Left renal pelvis (tissue), 4 donors: Measurements from ENCODE around the gene EFCAB6. TPM values are rescaled to one million over a fixed set of nuclear protein-coding genes. Genes with fewer than 3 reads are reported as not detected.

Source experiments
- DNase-seq, 4 donors: peaks; one replicate each; pipeline ENCODE4 v3.0.0-alpha.2; 2013; ENCODE audit warnings: low read depth in 4 of 4, low spot score in 3 of 4
- polyA plus RNA-seq, 4 donors: library from polyadenylated mRNA; unstranded; fragments of 120-200 nt; gene quantifications; one replicate each; pipeline ENCODE4 v1.2.1, GENCODE V29; 2013; ENCODE audit not compliant: insufficient read length in 4 of 4

EFCAB6 gene
- polyA plus RNA-seq, 4 donors = 1.4 to 5.7 (median 4.8) TPM

DNA sequence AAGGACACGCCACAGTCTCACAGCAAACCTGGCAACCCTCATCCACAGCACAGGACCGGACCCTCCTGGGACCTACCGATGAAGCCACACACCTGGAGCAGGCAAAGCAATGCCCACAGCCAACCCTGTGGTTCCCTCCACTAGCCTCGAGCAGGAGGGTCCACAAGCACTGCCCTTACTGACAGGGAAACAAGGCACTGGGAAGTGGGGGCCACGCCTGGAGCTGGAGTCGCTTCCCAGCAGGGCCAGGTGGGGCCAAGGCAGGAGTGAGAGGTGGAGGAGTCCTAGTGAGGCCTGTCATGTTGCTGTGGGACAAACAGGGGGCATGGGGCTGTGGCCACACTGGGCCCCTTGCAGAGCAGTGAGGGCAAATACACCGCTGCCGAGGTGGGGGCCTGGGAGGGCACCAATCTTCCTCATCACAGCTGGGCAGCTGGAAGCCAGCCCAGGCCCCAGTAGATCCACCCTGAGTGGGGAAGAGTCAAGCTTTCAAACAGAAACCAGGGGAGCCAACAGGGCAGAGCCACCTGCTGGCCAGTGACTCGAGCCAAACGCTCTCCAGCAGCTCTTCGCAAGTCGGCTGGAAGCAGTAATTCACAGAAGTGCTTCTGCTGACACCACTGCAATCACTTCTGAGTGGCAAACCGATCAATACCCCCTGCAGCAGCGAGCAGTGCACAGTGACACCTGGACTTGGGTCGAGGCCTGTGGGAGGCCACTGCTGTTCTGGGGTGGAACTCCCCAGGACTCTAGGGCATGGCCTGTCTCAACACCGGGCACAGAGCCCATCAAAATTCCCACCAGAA, 36.5 kb upstream of the EFCAB6 start:
- no peak for DNase-seq

DNA sequence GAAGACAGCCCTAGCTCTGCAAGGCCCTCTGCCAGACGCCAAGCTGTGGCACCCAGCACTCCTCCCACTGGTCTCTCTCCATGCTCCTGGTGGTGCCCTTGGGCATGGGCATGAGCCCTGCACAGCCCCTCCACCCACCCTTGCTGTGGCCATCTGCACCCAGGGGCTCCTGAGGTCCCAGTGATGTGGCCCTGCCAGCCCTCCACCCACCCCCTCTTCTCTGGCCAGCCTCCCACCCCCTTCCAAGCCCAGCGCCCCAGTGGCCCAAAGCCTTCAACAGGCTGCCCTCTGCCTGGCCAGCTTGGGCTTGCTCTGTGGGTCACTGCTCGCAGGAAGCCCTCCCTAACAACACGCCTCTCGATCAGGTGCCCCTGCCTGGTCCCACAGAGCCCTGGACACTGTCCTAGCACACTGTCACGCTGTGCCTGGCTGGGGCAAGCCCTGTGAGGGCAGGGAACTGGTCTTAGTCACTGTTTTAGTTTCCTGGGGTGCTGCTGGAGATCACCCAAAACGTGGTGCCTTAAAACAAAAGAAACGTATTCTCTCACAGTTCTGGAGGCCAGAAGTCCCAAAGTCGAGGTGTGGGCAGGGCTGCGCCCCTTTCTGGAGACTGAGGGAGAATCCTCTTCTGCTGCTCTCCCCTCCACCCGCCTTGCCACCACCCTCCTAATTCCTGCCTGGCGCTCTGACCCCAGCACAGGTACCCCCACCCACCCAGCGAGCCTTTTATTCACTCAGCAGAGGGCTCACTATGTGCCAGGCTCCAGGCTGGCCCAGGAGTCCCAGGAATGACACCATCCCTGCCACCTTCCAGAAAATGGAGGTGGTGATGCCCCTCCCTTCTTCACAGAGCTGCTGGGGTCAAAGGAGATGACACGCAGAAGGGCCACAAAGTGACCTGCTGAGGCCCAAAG, 35.5 kb upstream of the EFCAB6 start:
- DNase-seq = no peak

DNA sequence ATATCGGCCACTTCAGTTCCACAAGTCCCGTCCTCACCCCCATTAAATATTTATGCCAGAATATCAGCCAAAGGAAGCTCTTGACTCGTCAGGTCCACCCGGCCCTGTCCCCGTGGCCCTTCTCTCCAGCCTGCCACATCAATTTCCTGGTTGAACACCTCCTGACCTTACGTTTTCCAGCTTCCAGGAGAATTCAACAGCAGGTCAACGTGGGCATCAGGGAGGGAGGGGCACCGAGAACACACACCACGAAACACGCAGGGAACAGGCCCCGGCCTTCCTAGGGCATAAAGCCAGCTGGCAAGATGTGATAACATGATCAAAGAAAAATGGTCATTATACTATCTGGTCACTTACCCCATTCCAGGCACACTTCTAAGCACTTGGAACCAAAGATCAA, 34.9 kb upstream of the EFCAB6 start:
- no peak for DNase-seq

DNA sequence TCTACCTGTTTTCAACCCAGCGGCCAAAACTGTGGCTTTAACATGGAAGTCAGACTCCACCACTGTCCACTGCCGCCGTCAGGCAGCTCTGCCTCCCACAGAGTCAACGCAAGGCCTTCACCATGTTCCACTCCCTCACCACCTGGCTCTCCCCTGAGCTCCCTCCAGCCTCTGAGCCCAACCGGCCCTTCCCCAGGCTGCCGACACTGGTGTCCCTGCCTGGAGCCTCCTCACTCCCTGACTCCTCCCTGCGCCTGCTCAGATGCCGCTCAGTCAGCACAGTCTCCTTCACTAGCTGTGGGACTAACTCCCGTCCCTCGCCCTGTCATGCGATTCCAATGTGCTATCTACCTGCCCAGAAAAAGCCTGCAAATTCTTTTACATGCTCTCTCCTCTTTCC, 33.9 kb upstream of the EFCAB6 start:
- no peak for DNase-seq

DNA sequence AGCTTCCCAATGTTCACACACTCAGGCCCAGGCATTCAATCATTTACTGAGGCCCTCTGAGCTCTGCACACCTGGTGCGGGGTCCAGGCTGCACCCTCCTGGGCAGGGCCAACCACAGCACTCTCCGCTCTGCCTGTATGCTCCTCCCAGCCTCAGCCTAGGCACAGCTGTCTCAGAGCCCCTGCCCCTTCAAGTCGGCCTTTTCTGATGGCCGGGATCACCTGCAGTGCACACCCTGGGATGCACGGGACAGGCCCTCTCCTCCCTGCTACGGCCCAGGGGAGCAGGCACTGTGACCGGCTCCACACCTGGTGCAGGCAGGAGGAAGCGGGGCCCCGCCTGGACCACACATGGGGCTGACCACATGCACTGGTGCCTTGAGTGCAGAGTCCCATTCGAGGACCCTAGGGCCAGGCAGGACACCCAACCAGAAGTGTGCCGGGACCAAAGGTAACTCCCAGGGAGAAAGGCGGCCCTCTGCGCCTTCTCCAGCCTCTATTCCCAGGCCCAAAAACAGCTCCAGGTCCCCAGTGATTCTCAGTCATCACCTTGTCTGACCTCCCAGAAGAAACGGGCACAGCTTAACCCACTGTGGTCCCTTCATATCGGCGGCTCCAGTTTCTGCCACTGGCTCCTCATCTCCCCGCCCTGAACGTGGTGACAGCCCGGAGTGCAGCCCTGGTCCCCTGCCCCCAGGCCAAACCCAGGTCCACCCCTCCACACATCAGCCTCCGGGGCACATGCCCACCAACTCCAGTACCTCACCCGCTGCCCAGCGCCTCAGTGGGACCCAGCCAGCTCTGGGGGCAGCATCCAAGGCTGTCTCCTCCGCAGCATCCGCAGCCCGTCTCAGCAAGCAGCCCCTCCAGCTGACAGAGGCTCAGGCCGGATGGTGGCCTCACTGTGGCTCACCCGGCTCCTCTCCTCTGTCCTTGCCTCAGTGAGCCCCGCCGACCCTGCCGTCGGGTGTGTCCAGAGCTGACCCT, 32.7 kb upstream of the EFCAB6 start:
- no peak for DNase-seq

DNA sequence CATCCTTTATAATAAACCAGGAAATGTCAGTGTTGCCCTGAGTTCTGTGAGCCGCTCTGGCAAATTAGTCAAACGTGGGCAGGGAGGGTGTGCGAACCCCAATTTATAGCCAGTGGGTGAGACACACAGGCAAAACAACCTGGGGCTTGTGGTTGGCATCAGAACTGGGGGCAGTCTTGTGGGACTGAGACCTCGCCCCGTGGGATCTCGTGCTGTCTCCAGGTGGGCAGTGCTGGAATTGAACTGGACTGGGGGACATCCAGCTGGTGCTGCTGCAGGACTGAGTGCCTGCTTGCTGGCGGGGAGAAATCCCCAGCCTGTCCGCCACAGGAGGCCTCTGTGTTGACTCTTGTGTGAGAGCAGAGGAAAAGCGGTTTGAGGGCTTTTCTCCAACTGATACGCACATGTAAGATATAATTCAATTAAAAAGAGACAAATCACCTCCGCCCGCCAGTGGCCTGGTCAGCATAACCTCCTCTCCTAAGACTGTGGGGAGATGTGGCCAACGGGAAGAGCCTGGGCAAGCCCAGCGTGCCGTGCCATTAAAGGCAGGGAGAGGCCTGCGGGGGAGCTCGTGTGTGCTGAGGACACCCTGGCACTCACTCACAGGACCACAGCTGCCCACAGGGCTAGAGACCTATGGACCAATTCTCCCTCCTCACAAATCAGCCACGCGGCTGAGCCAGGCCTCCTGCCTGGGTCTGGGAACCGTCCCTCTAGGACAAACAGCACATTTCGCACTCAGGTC, 31.9 kb upstream of the EFCAB6 start:
- no peak for DNase-seq

DNA sequence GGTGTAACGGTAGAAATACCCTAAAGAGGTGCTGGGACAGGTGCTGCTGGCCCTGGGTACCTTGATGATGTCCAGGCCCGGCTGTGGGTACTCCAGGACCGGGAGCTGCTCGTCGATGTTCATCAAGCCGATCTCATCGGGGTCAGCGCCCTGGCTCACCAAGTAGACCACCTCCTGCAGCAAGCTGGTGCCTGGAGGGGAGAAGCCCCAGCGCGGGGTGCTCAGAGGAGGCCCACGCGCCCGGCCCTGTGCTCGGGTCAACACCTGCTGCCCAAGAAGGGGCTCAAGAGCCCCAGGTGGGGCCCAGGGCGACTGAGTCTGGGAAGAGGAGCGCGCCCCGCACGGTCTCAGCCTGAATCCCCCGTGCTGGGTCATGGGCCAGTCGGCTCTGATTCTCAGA, 29.6 kb upstream of the EFCAB6 start:
- DNase-seq = no peak

DNA sequence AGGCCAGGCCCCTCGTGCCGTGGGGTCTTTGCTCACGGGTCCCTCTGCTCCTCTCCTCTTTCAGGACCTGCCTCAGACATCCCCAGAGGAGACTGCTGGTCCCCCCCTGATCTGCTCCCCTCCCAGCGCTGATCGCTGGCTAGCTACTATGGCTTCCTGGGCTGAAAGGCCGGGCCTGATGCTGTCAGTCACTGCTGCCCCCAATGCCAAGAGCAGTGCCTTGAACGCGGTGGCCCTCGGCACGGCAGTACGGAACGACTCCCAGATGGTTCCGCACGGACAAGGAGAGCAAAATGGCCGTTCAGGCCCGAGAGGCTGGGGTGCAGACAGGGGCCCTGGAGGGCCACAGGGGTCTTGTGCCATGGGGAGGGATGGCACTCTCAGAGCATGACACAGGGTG, 28.7 kb upstream of the EFCAB6 start:
- DNase-seq = no peak

DNA sequence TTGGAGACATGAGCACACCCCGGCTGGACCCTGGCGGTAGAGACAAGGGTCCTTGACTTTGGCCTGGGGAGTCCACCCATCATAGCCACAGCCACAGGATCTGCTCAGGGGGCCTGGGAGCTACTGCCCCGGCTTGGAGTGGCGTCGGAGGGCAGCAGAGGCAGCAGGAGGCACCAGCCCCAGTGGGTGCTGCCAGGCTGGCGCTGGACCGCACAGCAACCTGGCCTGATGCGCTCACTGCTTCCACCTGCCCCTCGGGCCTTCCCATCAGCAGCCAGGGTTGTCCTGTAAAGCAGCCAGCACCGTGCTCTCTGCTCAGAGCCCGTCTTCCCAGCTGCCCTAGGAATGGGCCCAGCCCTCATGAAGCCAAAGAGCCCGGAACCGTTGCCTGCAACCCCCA, 28.3 kb upstream of the EFCAB6 start:
- DNase-seq = no peak

DNA sequence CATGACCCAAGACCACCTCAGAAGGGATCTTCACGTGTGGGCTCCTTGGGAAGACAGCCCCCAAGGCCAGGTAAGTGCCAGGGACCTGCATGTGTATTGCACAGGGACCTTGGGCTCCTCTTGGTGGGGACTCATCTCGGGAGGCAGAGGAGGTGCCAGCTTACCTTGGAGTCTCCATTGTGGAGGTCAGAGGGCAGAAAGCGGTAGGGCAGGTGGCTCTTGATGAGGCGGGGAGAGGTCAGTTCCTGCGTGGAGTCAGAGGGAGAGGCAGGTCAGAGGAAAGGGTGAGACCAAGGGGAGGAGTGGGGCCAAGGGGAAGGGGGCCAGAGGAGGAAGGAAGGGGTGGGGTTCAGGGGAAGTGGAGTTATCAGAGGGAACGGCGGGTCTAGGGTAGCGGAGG, 27.7 kb upstream of the EFCAB6 start:
- no peak for DNase-seq

DNA sequence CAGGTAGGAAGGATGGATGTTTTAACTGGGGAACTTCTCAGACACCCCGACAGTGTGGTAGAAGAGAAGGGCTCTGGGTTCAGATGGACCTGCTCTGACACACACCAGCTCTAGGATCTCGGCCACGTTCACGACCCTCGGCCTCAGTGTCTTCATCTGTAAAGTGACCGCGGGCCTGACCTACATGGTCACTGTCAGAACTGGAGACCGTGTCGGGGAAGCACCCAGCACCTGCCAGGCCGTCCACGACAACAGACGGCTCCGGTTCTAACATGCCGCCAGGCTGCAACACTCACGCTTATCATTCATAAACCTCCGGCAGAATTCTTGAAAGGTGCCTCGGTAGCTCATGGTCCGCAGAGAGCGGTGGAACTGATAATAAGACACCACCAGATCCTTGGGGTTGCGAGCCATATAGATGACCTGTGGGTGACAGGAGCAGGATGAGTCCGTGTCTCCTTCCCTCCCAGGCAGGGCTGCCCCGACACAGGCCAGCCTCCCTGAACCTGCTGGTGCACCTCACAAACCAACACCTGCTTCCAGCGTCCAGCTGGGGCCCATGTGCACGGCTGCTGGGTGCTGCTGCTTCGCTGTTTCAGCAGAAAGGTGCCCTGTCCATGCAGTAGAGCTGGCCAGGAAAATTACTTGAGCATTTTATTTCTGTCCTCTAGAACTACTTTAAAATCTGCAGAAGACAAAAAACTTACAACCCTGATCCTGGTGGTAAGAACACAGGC, 26.6 kb upstream of the EFCAB6 start:
- DNase-seq = no peak

DNA sequence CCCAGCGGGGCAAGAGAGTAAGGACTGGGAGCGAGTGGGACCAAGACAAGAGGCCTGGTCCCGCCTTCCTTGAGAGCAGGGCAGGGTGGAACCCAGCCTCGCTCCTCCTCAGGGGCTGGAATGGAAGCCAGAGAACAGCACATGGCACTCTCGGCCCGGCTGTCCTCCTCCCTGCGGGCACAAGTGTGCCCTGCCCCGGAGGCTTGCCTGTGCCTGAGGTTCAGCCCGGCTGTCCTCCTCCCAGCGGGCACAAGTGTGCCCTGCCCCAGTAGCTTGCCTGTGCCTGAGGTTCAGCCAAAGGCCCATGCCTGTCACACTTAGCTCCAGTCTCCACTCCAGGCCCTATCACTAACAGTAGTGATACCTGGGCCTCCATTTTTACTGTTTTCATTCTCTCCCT, 26.1 kb upstream of the EFCAB6 start:
- DNase-seq = no peak

DNA sequence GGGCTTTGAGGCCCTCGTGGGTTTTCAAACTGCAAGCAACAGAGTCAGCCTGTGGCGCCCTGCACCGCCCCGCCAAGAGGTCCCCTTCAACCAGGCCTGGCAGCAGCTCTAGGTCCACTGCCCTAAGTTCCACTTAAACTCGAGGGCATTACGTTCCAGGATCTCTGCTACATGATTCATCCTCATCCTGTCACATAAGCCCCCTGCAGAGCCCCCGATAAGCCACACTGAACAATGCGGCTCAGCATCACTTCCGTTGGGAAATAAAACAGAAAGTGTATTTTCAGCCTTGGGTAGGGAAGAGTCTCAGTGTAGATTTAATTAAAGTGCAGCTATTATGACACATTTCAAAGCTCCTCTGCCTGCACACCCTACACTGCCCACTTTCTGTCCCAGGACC, 25.6 kb upstream of the EFCAB6 start:
- DNase-seq = no peak

DNA sequence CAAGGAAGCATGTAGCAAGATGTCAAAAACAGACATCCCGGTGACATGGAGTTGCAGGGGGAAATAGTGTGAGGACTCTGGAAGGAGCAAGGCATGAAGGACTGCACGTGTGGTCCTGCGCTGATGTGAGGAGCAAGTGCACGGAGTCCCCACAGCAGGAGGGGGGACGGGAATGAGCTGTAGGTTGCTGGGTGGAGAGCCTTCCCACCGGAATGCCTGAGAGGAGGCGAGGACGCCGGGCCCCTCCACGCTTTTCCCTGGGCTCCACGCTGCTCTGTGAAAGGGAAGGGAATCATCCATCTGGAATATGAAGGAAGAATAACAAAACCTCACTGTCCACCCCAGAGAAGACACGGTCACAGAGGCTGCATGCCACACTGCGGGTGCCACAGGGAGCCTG, 23.6 kb upstream of the EFCAB6 start:
- no peak for DNase-seq

DNA sequence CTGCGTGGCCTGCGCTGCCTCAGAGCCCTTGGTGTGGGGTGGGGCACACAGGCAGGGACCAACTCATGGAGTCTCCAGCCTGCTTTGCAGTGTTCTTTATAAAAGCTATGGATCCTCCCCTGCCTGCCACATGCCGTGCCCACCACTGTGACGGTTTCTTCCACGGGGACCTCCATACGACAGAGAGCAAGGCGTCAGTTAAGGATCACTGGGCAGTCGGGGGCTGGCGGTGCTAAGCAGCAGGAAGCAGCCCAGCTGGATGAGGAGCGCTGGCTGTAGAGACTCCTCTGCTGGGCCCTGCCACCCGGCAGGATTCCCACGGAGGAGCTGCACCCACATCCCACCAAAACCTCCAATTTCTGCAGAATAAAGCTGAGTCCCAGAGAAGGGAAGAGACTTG, 23.1 kb upstream of the EFCAB6 start:
- no peak for DNase-seq

DNA sequence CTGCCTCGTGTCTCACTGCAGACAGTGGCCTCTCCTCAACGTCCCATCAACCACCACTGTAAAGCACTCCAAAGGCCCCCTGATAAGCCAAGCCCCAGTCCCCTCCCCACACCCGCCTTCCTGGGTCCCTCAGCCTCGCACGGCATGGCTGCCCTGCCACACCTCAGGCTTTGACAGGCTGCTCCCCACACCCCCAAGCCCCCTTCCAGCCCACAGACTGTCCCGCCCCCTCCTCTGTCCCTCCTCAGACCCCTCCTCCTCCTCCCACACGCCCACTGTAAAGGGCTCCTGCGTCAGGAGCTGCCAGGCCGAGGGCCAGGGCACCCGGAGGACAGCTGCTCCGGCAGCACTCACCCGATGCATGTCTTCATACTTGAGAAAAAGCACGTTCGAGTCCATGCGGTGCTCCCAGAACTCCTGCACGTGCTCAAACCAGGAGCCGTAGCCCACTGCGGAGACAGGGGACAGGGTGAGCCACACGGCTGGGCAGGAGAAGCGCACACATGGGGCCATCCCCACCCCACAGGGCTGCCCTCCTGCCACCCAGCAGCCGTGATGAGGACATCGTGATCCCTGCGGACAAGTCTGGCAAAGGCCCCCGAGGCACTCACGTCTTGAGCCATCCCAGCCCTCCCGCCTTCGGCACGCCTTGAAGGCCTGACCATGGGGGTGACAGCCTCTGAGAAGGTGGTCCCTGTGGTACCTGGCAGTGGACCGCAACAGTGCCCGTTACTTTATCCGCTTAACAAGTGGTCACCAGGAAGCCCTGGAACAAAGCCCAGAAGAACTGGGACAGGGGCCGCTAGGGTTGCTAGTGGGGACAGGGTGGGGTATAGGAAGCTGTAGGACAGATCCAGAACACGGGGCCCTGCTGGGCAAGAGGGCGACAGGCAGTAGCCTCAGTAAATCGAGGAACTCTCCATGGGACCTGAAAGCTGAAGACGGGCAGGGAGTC, 21.5 kb upstream of the EFCAB6 start:
- DNase-seq = no peak

DNA sequence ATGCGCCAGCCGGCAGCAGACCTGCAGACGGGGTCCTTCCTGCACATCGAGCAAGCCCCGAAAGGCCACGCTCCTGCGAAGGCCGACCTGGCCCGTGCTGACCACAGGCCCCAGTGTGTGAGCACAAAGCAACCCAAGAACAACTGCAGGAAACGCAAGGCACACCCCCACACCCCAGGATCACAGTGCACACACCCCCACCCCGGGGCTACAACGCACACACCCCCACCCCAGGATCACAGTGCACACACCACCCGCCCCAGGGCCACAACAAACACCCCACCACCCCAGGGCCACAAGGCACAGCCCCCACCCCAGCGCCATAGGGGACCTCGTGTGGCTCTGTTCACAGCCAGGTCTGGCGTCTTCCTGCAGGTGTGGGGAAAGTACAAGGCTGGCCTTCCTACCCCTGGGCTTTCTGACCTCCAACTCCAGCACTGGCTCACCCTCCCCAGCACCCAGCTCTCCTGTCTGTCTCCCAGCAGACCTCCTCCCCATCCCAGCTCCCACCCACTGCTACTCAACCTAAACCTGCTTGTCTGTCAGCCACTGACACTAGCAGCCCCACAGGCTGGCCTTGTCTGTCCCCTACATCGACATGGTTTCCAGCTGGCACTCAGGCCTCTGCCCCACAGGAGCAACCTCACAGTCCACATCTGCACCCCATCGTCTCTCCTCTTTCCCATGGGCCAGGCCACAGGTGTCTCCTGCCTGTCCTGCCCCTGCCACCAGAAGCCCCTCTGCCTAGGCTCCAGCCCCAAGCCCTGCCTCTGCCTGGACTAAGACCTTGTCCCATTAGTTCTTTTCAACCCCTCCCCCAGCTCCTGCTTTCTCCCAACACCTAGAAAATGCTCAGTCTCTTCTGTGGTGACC, 20.5 kb upstream of the EFCAB6 start:
- no peak for DNase-seq
